Parathyroid adenoma (tissue), 2 donors: ENCODE measurements around the gene EP400.

Experiments
- H2AFZ ChIP-seq: fragments of 300-600 bp; sonication (generic); one replicate; pipeline ENCODE4 v1.7.0; 2017; ENCODE audit warnings: antibody characterized with exemption, mild to moderate bottlenecking
- H3K27ac ChIP-seq: fragments of 300-600 bp; sonication (generic); one replicate; pipeline ENCODE4 v1.7.0; 2017
- H3K27me3 ChIP-seq: fragments of 300-600 bp; sonication (generic); one replicate; pipeline ENCODE4 v1.7.0; 2017; ENCODE audit warnings: low read length; ENCODE audit not compliant: control insufficient read depth, insufficient read depth
- H3K36me3 ChIP-seq: fragments of 300-600 bp; sonication (generic); one replicate; pipeline ENCODE4 v1.7.0; 2017; ENCODE audit warnings: low read length; ENCODE audit not compliant: control insufficient read depth, insufficient read depth
- H3K4me1 ChIP-seq: fragments of 300-600 bp; sonication (generic); one replicate; pipeline ENCODE4 v1.7.0; 2017; ENCODE audit warnings: control low read depth
- H3K4me2 ChIP-seq: fragments of 300-600 bp; sonication (generic); one replicate; pipeline ENCODE4 v1.7.0; 2017; ENCODE audit warnings: low read length
- H3K4me3 ChIP-seq: fragments of 300-600 bp; sonication (generic); one replicate; pipeline ENCODE4 v1.7.0; 2017; ENCODE audit warnings: low read depth, low read length
- H3K79me2 ChIP-seq: fragments of 300-600 bp; sonication (generic); one replicate; pipeline ENCODE4 v1.7.0; 2017; ENCODE audit warnings: control low read depth
- H3K9ac ChIP-seq: fragments of 300-600 bp; sonication (generic); one replicate; pipeline ENCODE4 v1.7.0; 2017; ENCODE audit warnings: mild to moderate bottlenecking
- H3K9me3 ChIP-seq: fragments of 300-600 bp; sonication (generic); one replicate; pipeline ENCODE4 v1.7.0; 2017; ENCODE audit warnings: low read length; ENCODE audit not compliant: control insufficient read depth
- CTCF ChIP-seq: fragments of 300-600 bp; sonication (generic); IDR thresholded peaks from one replicate; pipeline ENCODE4 v1.7.0; 2017; ENCODE audit warnings: antibody characterized with exemption, mild to moderate bottlenecking
- donor health status: primary hyperparathyroidism.

EP400 gene

GRCh38 chr12:132083614-132083940 is 133.8 kb downstream of the EP400 start:
- Histone ChIP-seq H3K27ac (no peak overlapping the region), H3K36me3 (no peaks in the 10 kb centered on the region), H3K4me1 (peaks cover 4% of the 10 kb centered on the region), H2AFZ (peak overlapping the region; percentile 75), H3K79me2 (no peaks in the 10 kb centered on the region), H3K9me3 (no peaks in the 10 kb centered on the region), H3K27me3 (no peaks in the 10 kb centered on the region), H3K9ac (no peak overlapping the region), H3K4me2 (peak overlapping the region; percentile 58), H3K4me3 (peak overlapping the region; percentile 30)
- no peak for TF ChIP-seq CTCF

- no peak for TF ChIP-seq CTCF
- Histone ChIP-seq H3K27me3 (no peaks in the 10 kb centered on the region), H3K4me3 (peak overlapping the region; percentile 63), H3K79me2 (no peaks in the 10 kb centered on the region), H3K4me1 (peaks cover 4% of the 10 kb centered on the region), H3K9ac (peak overlapping the region; percentile 63), H3K36me3 (no peaks in the 10 kb centered on the region), H3K27ac (peak overlapping the region; percentile 53), H2AFZ (peak overlapping the region; percentile 88), H3K4me2 (peak overlapping the region; percentile 70), H3K9me3 (no peaks in the 10 kb centered on the region)
Observed at GRCh38 chr12:132083941-132084620, 134.3 kb downstream of the EP400 start.

- peak overlapping the region; percentile 63 for H3K9ac ChIP-seq
- H3K4me2 ChIP-seq, result peak overlapping the region; percentile 70
- H3K27me3 ChIP-seq, result no peaks in the 10 kb centered on the region
- H3K9me3 ChIP-seq, result no peaks in the 10 kb centered on the region
- peak overlapping the region; percentile 10 for H3K27ac ChIP-seq
- peak overlapping the region; percentile 88 for H2AFZ ChIP-seq
- no peaks in the 10 kb centered on the region for H3K36me3 ChIP-seq
- TF ChIP-seq CTCF, result no peak
- peak overlapping the region; percentile 63 for H3K4me3 ChIP-seq
- H3K79me2 ChIP-seq, result no peaks in the 10 kb centered on the region
- H3K4me1 ChIP-seq, result peaks cover 4% of the 10 kb centered on the region
Observed at GRCh38 chr12:132084621-132085290, 135.0 kb downstream of the EP400 start.

GRCh38 chr12:132085291-132085635 is 135.5 kb downstream of the EP400 start:
- H3K36me3 ChIP-seq, result no peaks in the 10 kb centered on the region
- H3K9ac ChIP-seq, result no peak overlapping the region
- H3K27ac ChIP-seq, result peak overlapping the region; percentile 10
- no peak overlapping the region for H3K4me3 ChIP-seq
- TF ChIP-seq CTCF, result no peak
- peaks cover 4% of the 10 kb centered on the region for H3K4me1 ChIP-seq
- H3K27me3 ChIP-seq, result no peaks in the 10 kb centered on the region
- peak overlapping the region; percentile 68 for H3K4me2 ChIP-seq
- peak overlapping the region; percentile 84 for H2AFZ ChIP-seq
- H3K79me2 ChIP-seq, result no peaks in the 10 kb centered on the region
- no peaks in the 10 kb centered on the region for H3K9me3 ChIP-seq

GRCh38 chr12:132089407-132089910 is 139.7 kb downstream of the EP400 start:
- no peak for TF ChIP-seq CTCF
- no peaks in the 10 kb centered on the region for H3K9me3 ChIP-seq
- no peak overlapping the region for H3K4me2 ChIP-seq
- no peaks in the 10 kb centered on the region for H3K79me2 ChIP-seq
- no peaks in the 10 kb centered on the region for H3K27me3 ChIP-seq
- H3K4me3 ChIP-seq, result no peak overlapping the region
- no peak overlapping the region for H3K9ac ChIP-seq
- H3K36me3 ChIP-seq, result no peaks in the 10 kb centered on the region
- no peak overlapping the region for H3K27ac ChIP-seq
- H2AFZ ChIP-seq, result no peak overlapping the region
- no peaks in the 10 kb centered on the region for H3K4me1 ChIP-seq
